Fibroblast of lung (primary cell): ENCODE measurements around the gene UBE4B.

Experiments
- CTCF ChIP-seq, 2 donors: IDR thresholded peaks in 1 of 2; conservative IDR thresholded peaks in 1 of 2; 1 replicate in 1 of 2; 2 replicates in 1 of 2; pipeline ENCODE4 v1.5.1; 2011 to 2012; ENCODE audit warnings: low read length in 2 of 2, control low read depth in 1 of 2, inconsistent platforms in 1 of 2, low read depth in 1 of 2, mild to moderate bottlenecking in 1 of 2
- EZH2 ChIP-seq: IDR thresholded peaks from 2 replicates; pipeline ENCODE4 v1.5.1; 2012; ENCODE audit warnings: low read length, control low read depth, mild to moderate bottlenecking; ENCODE audit errors: missing control alignments

- no peak for TF ChIP-seq CTCF (conservative IDR thresholded peaks at IDR 0.05 in 1 of 2, IDR thresholded peaks at IDR 0.05 in 1 of 2; ENCODE audit: low read depth in 1 of 2, low read length in 2 of 2)
- no peak for TF ChIP-seq EZH2
Measured at GRCh38 chr1:10189659-10190058, 156.9 kb downstream of the UBE4B start.
